ENCODE measurements around the gene GSN. TPM values are rescaled to one million over a fixed set of nuclear protein-coding genes. Genes with fewer than 3 reads are reported as not detected.

The GSN gene
- polyA plus RNA-seq, 6 donors from 2014 or later, result 3.3 to 13.5 (median 8.0) TPM

DNA sequence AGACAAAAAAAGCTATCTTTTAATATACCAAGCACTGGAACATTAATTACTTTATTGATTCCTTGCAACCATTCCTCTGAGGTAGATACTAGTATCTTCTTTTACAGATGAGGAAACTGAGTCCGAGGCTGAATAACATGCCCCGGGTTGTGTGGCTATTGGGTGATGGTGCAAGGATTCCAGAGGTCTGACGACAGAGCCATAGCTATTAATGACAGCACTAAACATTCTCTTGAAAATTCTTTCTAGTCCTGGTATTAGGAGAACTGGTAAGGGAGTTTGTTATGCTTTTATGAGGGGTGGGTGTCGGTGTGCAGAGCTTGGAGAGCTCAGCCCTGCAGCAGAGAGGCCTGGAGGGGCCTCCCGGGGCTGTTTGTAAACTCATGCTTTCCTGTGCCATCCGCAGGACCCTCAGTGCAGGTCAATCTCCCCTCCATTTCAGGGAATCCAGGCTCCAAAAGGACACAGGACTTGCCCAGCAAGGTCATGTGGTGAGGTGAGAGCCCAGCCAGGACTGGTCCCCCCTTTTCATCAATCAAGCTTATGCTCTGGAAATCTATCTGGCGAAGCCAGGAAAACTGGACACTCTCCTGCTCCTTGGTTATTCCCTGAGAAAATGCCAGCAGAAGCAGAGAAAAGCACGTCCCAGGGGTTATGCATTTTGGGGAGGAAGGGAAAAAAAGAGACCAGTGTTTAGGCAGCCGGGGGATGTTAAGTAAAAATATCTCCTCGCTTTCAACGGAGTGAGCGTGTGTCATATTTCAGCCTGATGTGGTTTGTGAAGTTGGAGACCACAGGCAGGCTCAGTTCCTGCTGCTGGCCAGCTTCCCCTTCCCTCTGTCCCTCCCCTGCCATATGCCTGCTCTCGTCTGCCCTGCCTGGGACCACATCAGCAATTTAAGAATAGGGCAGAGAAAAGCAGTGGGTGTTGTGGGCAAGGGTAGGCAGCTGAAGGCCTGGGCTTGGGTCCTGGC is 3.7 kb downstream of the GSN start:
- ATAC-seq (ENCODE audit: low read depth in 2 of 2) (no peak), DNase-seq (no peak)
- H3K27me3 Mint-ChIP-seq, result peaks cover 0 to 7% (median 0%) of the 10 kb centered on the region in 3 donors
- no peaks in the 10 kb centered on the region for H3K9me3 Mint-ChIP-seq
- peaks cover 14 to 25% (median 22%) of the 10 kb centered on the region in 3 donors for H3K4me1 Mint-ChIP-seq
- no peak overlapping the region for H3K27ac Mint-ChIP-seq
- H3K4me3 Mint-ChIP-seq, result no peak overlapping the region
- no peaks in the 10 kb centered on the region for H3K36me3 Mint-ChIP-seq

DNA sequence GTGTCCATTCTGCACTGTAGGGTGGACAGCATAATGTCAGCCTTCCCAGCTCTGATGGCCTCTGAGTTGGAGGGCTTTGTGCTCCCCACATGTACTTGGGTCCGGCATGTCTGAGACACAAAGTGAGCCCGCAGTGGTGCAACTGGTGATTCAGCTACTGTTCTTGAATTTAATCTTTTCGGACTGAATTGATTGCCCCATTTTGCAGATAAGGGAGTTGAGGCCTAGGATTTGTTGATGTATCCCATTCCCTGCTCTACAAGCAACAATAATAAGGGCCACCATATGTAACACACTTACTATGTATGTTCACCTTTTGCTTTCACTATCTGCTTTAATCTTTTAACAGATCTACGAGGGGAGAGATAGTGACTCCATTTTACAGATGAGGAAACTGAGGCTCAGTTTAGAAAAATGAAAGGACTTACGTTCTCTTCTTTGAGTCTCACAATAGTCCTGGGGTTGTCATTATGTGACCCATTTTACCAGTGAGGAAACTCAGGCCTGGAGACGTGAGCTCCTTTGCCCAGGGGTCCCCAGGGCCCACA is 4.5 kb downstream of the GSN start:
- H3K9me3 Mint-ChIP-seq, result no peaks in the 10 kb centered on the region
- ATAC-seq (ENCODE audit: low read depth in 2 of 2), result no peak
- H3K4me1 Mint-ChIP-seq, result peaks cover 14 to 22% (median 20%) of the 10 kb centered on the region in 3 donors
- no peak overlapping the region for H3K4me3 Mint-ChIP-seq
- peaks cover 0 to 7% (median 0%) of the 10 kb centered on the region in 3 donors for H3K27me3 Mint-ChIP-seq
- H3K27ac Mint-ChIP-seq, result no peak overlapping the region
- no peaks in the 10 kb centered on the region for H3K36me3 Mint-ChIP-seq
- DNase-seq, result no peak

DNA sequence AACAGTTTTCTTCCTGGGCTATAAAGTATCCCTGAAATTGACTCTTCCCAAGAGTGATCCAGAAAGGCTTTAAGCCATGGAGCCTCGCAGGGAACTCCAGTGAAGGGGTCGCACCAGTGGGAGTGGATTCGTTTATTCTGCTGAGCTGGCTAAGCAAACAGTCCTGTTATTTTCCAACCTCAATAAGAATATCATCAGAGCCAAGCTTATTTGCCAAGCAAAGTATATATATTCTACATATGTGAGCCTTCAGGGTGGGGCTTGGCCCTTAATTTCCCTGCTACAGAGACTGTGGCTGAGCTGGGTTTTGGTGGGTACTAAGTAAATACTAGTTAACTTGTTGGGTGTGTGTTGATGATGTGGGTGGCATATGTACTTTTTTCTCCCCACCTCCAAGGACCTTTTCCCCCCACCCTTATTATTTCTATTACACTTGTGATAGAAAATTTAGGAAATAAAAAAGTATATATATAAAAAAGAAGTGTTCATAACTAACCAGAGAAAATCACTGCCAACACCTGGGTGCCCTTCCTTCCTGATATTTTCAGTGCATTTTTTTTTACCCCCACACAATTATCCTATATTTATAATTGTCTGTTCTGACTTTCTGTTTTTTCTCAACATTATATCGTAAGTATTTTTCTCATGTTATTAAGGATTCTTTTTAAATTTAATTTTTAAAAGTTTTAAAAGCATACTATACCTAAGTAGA is 5.3 kb downstream of the GSN start:
- Mint-ChIP-seq H3K4me1 (peaks cover 12 to 18% (median 14%) of the 10 kb centered on the region in 3 donors), H3K27ac (no peak overlapping the region), H3K4me3 (no peak overlapping the region), H3K27me3 (peaks cover 0 to 7% (median 0%) of the 10 kb centered on the region in 3 donors), H3K36me3 (no peaks in the 10 kb centered on the region), H3K9me3 (no peaks in the 10 kb centered on the region)
- ATAC-seq (ENCODE audit: low read depth in 2 of 2) (no peak), DNase-seq (no peak)

DNA sequence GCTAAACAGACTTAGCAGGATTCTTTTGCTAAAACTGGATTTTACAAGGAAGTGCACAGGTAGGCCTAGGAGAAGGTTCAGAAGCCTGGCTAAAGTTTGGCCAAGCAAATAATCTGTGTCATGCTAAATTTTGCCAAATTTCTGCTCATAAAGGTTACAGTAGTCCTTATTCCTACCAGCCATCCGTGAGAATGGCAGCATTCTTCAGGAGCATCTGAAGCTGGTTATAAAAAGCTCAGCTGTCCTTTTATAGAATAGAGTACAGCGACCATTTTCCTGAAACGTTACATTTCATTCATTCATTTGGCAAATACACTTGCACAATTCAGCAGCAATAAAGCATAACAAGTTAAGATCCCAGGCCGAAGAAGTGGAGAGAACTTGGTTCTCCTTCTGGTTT is 6.9 kb downstream of the GSN start:
- peaks cover 5 to 13% (median 9%) of the 10 kb centered on the region in 3 donors for H3K4me1 Mint-ChIP-seq
- no peaks in the 10 kb centered on the region for H3K9me3 Mint-ChIP-seq
- H3K36me3 Mint-ChIP-seq, result peaks cover 0 to 9% of the 10 kb centered on the region in 2 donors
- peaks cover 0 to 9% (median 4%) of the 10 kb centered on the region in 3 donors for H3K27me3 Mint-ChIP-seq
- ATAC-seq (ENCODE audit: low read depth in 2 of 2) (no peak), DNase-seq (no peak)
- no peak overlapping the region for H3K4me3 Mint-ChIP-seq
- H3K27ac Mint-ChIP-seq, result no peak overlapping the region

DNA sequence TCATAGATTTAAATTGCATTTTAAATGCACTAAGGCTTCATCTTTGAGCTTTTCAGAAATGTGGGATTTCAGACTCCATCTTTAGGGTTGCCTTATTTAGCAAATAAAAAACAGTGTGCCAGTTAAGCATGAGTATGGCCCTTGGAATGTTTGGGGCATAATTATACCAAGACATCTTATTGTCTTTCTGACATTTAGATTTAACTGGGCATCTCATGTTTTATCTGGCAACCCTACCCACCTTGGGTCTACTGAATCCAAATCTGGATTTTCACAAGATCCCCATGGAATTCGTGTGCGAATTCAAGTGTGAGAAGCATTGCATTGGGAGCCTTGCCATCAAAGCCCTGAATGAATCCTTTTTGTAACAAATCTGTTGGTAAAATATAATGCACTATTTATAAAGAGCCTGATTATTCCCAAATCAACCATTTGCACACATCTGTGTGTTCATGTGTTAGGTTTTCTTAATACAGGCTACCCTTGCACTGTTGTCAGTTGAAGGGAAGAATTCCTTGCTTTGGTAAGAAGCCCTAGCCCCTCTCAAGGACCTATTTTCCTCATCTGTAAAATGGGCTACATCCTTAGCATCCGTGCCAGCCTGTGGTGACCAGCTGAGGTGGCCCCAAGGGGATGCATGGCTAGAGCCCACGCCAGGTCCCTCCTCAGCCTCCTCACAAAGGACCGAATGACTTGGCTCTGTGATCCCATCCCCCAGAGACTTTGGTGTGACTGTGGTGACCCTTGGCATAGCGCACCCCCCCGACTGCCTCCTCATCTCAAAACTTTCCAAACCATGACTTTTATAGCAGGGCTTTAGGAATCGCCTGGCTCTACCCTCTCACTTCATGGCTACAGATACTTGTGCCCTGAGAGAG is 8.1 kb downstream of the GSN start:
- H3K27ac Mint-ChIP-seq, result no peak overlapping the region
- H3K36me3 Mint-ChIP-seq, result peaks cover 0 to 9% of the 10 kb centered on the region in 2 donors
- no peak for ATAC-seq (ENCODE audit: low read depth in 2 of 2)
- peaks cover 0 to 9% (median 4%) of the 10 kb centered on the region in 3 donors for H3K27me3 Mint-ChIP-seq
- DNase-seq, result no peak
- peaks cover 5 to 9% (median 9%) of the 10 kb centered on the region in 3 donors for H3K4me1 Mint-ChIP-seq
- no peaks in the 10 kb centered on the region for H3K9me3 Mint-ChIP-seq
- no peak overlapping the region for H3K4me3 Mint-ChIP-seq

DNA sequence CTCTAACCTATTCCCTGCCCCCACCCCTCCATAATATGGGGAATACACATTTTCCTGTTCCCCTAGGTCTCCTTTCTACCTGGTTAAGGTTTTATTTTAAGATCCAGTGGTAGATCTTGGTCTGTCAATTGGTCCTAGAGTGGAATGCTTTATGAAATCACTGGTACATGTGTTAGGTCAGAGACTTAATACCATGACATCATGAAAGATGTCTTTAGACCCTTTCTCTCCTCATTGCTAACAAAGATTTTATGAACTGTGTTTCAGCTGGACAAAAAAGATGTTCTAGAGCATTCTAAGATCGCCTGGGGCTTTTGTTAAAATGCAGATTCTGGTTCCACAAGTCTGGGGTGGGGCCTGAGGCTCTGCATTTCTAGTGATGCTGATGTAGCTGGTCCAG is 9.1 kb downstream of the GSN start:
- DNase-seq (no peak), ATAC-seq (ENCODE audit: low read depth in 2 of 2) (no peak)
- Mint-ChIP-seq H3K4me1 (peaks cover 12 to 13% (median 13%) of the 10 kb centered on the region in 3 donors), H3K27me3 (peaks cover 0 to 9% (median 4%) of the 10 kb centered on the region in 3 donors), H3K36me3 (peaks cover 0 to 9% of the 10 kb centered on the region in 2 donors), H3K4me3 (no peak overlapping the region), H3K9me3 (no peaks in the 10 kb centered on the region), H3K27ac (no peak overlapping the region)

DNA sequence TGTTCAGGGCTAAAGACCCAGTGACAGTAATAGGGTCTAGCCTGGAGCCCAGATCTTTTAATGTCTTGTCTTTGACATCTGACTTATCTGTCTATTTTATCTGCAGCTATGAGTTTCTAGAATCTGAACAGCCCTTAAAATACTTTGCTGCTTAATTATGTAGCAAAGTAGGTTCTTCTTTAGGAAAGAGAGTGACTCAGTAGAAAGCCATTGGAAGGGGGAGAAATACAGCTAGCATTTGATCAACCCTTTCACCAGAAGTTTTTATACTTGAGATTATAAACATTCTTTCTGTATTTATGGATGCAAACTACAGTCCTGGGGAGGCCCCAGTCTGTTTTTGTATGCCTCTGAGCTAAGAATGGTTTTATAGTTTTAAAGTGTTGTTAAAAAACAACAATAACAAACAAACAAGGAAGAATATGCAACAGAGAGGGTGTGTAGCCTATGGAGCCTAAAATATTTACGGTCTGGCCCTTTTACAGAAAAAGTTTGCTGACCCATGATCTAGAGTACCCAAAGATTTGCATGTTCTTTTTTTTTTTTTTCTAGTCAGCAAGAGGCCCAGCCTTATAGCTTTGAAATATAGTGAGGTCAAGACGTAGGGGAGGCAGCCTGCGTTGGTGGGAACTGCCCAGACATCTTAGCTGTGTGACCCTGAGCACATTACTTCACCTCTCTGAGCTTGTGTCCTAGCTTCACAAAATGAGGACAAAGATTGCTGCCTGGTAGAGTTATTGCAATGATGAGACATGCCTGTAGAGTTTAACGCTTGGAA is 9.7 kb downstream of the GSN start:
- Mint-ChIP-seq H3K27ac (no peak overlapping the region), H3K4me3 (no peak overlapping the region), H3K27me3 (peaks cover 0 to 9% (median 4%) of the 10 kb centered on the region in 3 donors), H3K4me1 (peaks cover 13 to 19% (median 15%) of the 10 kb centered on the region in 3 donors), H3K9me3 (no peaks in the 10 kb centered on the region), H3K36me3 (peaks cover 0 to 9% of the 10 kb centered on the region in 2 donors)
- ATAC-seq (ENCODE audit: low read depth in 2 of 2) (no peak), DNase-seq (no peak)

DNA sequence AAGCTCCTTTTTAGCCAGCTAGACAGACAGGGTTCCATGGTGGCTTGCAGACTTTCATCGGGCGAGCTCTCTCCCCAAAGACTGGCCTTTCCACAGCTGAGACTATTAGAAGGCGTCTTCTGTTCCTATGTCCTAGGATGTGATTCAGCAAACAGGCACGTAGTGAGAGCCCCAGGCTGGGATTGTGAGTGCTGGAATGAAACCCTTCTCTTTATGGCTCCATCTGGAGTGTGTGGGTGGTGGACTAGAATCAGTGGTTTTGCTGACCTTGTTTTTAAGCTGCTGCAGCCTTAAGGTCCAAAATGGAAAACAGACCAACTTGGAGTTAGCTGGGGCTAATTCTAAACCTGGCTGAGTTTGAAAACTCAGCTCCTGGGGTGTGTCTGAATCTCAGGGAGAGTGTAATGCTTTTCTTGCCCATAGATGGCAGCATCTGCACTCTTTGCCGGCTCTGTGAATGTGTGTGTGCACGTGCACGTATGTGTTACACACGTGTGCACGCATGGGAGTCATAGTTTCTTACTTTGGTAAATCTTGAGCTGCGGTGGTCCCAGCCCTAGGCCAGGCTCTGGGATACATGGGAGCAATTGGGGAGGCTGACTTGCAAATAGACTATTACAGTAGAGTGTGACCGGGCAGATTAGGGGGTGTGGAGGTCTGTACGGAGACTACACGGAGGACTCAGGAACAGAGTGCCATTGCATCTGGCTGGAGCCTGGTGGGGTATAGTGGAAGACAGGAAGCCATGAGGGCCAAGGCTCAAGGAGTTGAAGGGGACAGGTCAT is 10.7 kb downstream of the GSN start:
- DNase-seq (no peak), ATAC-seq (ENCODE audit: low read depth in 2 of 2) (peak; percentile 84)
- peaks cover 0 to 9% (median 4%) of the 10 kb centered on the region in 3 donors for H3K27me3 Mint-ChIP-seq
- H3K9me3 Mint-ChIP-seq, result no peaks in the 10 kb centered on the region
- no peak overlapping the region for H3K27ac Mint-ChIP-seq
- H3K4me3 Mint-ChIP-seq, result no peak overlapping the region
- peaks cover 0 to 13% of the 10 kb centered on the region in 2 donors for H3K36me3 Mint-ChIP-seq
- H3K4me1 Mint-ChIP-seq, result peaks cover 20 to 28% (median 25%) of the 10 kb centered on the region in 3 donors

DNA sequence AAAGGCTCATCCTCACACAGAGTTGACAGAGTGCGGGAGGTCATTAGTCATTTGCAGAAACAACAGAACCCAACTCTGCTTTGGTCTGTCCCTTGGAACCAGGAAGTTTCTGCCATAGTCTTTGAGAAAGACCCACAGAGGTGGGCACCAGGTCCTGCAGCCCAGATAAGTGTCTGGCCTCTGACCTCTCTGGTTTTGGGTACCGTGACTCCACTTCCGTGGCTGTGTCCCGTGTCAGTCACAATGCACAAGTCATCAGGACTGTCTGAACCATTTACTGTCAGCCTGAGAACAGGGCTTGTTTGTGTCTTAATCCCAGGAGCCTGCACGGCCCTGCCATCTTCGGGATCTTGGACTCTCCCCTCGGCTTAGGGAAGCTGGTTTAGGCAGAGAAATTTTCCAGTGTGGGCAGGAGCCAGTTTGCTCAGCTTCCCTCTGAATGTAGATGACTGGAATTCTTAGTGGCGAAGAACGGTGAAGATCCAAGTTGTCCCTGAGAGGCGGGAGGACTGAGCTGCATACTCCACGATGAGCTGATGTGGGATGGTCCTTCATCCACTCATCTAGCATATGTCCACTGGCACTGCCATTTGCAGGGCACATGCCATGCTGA is 11.9 kb downstream of the GSN start:
- Mint-ChIP-seq H3K36me3 (peaks cover 0 to 25% of the 10 kb centered on the region in 2 donors), H3K4me3 (no peak overlapping the region), H3K27ac (no peak overlapping the region), H3K4me1 (peaks cover 24 to 39% (median 35%) of the 10 kb centered on the region in 3 donors), H3K27me3 (peaks cover 0 to 9% (median 4%) of the 10 kb centered on the region in 3 donors), H3K9me3 (no peaks in the 10 kb centered on the region)
- ATAC-seq (ENCODE audit: low read depth in 2 of 2) (no peak), DNase-seq (no peak)

DNA sequence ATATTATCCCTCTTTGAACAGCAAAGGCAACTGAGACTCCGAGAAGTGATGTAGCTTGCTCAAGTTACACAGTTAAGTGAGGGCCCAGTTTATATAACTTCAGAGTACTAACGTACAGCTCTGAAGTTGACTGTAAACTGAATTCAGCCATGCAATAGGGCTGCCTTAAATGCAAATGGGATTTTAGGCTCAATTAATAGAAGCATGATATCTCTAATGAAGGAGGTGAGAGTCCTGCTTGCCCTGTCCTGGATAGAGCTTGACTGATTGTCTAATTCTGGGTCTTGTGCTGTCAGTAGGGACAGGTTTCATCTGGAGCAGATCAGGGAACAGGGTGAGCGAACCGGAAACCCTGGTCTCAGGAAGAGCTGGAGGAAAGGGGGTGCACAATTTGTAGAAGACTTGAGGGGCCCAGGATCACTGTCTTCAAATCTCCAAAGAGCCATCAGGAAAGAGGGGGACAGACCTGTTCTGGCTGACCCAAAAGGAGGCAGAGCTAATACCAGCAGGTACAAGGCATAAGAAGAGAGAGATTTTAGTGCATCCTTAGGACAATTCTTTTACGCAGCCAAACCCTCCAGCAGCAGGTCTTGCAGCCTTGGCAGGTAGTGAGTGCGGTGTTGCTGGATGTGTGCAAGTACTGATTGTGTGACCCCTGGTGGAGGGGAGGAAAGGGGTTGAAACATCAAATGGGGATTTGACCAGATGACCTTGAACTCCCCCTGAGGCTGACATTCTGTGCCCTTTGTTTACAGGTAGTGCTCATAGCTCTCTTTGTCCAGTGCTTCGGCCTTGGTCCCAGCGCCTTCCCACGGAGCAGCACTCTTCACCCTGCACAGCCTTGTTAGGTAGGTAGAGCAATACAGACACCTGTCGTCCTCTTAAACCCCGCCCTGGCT is 13.0 kb downstream of the GSN start:
- H3K9me3 Mint-ChIP-seq, result no peaks in the 10 kb centered on the region
- peak overlapping the region in 1 of 6 donors; percentile 88 for H3K27ac Mint-ChIP-seq
- peaks cover 0 to 25% of the 10 kb centered on the region in 2 donors for H3K36me3 Mint-ChIP-seq
- no peak for DNase-seq
- peaks cover 0 to 9% (median 4%) of the 10 kb centered on the region in 3 donors for H3K27me3 Mint-ChIP-seq
- ATAC-seq (ENCODE audit: low read depth in 2 of 2), result no peak
- H3K4me1 Mint-ChIP-seq, result peaks cover 30 to 44% (median 43%) of the 10 kb centered on the region in 3 donors
- H3K4me3 Mint-ChIP-seq, result no peak overlapping the region

Measured in naive B cell (primary cell).